HepG2 (cell line): ENCODE measurements around the gene ELOVL6. TPM values are rescaled to one million over a fixed set of nuclear protein-coding genes. Genes with fewer than 3 reads are reported as not detected.

ENCODE experiments used
- ATAC-seq: fragments of 200-7000 bp; cut with Tn5 transposase; 3 replicates; pipeline ENCODE4 v1.9.1; 2020; ENCODE audit warnings: mild to moderate bottlenecking, moderate library complexity
- BruUV-seq: library from RNA; stranded (reverse); fragments of 400-500 nt; replicated peaks from 2 replicates; lab custom pipeline; 2021; lab: Mats Ljungman, UMichigan
- CTCF ChIA-PET: fragments of 300-600 bp; formaldehyde crosslinking; extraction: SDS; loops from one replicate; lab custom pipeline; 2021; ENCODE audit warnings: low total read pairs, inconsistent platforms, low intra/inter-chr PET ratio; lab: Yijun Ruan, JAX
- POLR2A ChIA-PET: fragments of 350-600 bp; sonication (Branson Sonifier 250); formaldehyde crosslinking; loops from one replicate; lab custom pipeline; 2020; ENCODE audit warnings: antibody characterized with exemption, inconsistent platforms; lab: Yijun Ruan, JAX
- DNase-seq: peaks from one replicate; pipeline ENCODE4 v3.0.0-alpha.2; 2015; ENCODE audit warnings: low spot score
- FAIRE-seq: peaks from 3 replicates; lab custom pipeline; 2011; peaks lifted over from hg19 to GRCh38; lab: Jason Lieb, UNC
- H2AFZ ChIP-seq: one replicate; pipeline ENCODE4 v1.6.1; 2011; ENCODE audit warnings: low read length, inconsistent platforms
- H3K27ac ChIP-seq: fragments of 300-600 bp; 3 replicates; pipeline ENCODE4 v1.8.0; 2011; ENCODE audit warnings: mixed run types, mild to moderate bottlenecking, mixed read lengths, low read length, inconsistent platforms; ENCODE audit not compliant: insufficient read depth; ENCODE audit errors: extremely low read length
- H3K27me3 ChIP-seq, 2 experiments: fragments of 200-600 bp in 1 of 2; 2 replicates in 1 of 2; 3 replicates in 1 of 2; pipeline versions ENCODE4 v1.6.0 to v1.8.0; 2011; ENCODE audit warnings: low read length in 2 of 2, mild to moderate bottlenecking in 2 of 2, moderate library complexity in 2 of 2, inconsistent platforms in 1 of 2; ENCODE audit not compliant: insufficient read depth in 2 of 2, control insufficient read depth in 1 of 2
- H3K36me3 ChIP-seq, 2 experiments: fragments of 200-600 bp in 1 of 2; replicated peaks in 1 of 2; 2 replicates in 1 of 2; 3 replicates in 1 of 2; pipeline versions ENCODE4 v1.5.1 to v1.8.0; 2011; ENCODE audit warnings: low read length in 2 of 2, inconsistent platforms in 1 of 2; ENCODE audit not compliant: insufficient read depth in 2 of 2, control insufficient read depth in 1 of 2
- H3K4me1 ChIP-seq: 2 replicates; pipeline ENCODE4 v1.5.1; 2012; ENCODE audit warnings: low read length, inconsistent platforms; ENCODE audit not compliant: insufficient read depth
- H3K4me2 ChIP-seq: 2 replicates; pipeline ENCODE4 v1.6.0; 2011; ENCODE audit warnings: low read depth, low read length, inconsistent platforms
- H3K4me3 ChIP-seq, 3 experiments: fragments of 200-600 bp in 1 of 3; sonication (generic), shearing (Covaris generic) in 1 of 3; replicated peaks in 1 of 3; 2 replicates each; pipeline ENCODE4 v1.5.1; 2011 to 2016; ENCODE audit warnings: low read length in 3 of 3, inconsistent platforms in 2 of 3, low read depth in 2 of 3, mild to moderate bottlenecking in 2 of 3, control low read depth in 1 of 3, mixed read lengths in 1 of 3; ENCODE audit not compliant: insufficient read depth in 1 of 3
- H3K79me2 ChIP-seq: one replicate; pipeline ENCODE4 v1.6.1; 2011; ENCODE audit warnings: low read length, inconsistent platforms; ENCODE audit not compliant: insufficient read depth
- H3K9ac ChIP-seq: 2 replicates; pipeline ENCODE4 v1.6.0; 2011; ENCODE audit warnings: mild to moderate bottlenecking, low read depth, low read length, inconsistent platforms; ENCODE audit not compliant: insufficient read depth
- H3K9me3 ChIP-seq: 2 replicates; pipeline ENCODE4 v1.5.1; 2012; ENCODE audit warnings: mild to moderate bottlenecking, low read length
- H4K20me1 ChIP-seq: 2 replicates; pipeline ENCODE4 v1.6.0; 2011; ENCODE audit warnings: inconsistent platforms, mild to moderate bottlenecking, low read length, moderate library complexity; ENCODE audit not compliant: insufficient read depth
- CBX1 ChIP-seq: IDR thresholded peaks from one replicate; pipeline ENCODE4 v1.6.1; 2016; ENCODE audit warnings: antibody characterized with exemption, low read depth
- HNF1B ChIP-seq: sonication (generic); formaldehyde crosslinking; IDR thresholded peaks from 2 replicates; pipeline ENCODE4 v1.5.1; 2020; ENCODE audit warnings: mild to moderate bottlenecking, moderate library complexity, missing genetic modification reagents
- MEIS1 ChIP-seq: sonication (generic); formaldehyde crosslinking; IDR thresholded peaks from 2 replicates; pipeline ENCODE4 v1.9.0; 2021; ENCODE audit warnings: mild to moderate bottlenecking, missing genetic modification reagents, moderate library complexity, borderline replicate concordance
- NCOA2 ChIP-seq: sonication (generic); formaldehyde crosslinking; IDR thresholded peaks from 2 replicates; pipeline ENCODE4 v1.8.0; 2022; ENCODE audit warnings: inconsistent platforms
- PAWR ChIP-seq: sonication (generic); formaldehyde crosslinking; IDR thresholded peaks from 2 replicates; pipeline ENCODE4 v1.4.0; 2020; ENCODE audit warnings: missing genetic modification reagents, mild to moderate bottlenecking, borderline replicate concordance
- TSC22D2 ChIP-seq: sonication (generic); formaldehyde crosslinking; IDR thresholded peaks from 2 replicates; pipeline ENCODE4 v1.5.1; 2020; ENCODE audit warnings: missing genetic modification reagents, mild to moderate bottlenecking, borderline replicate concordance
- ZBTB39 ChIP-seq: sonication (generic); formaldehyde crosslinking; IDR thresholded peaks from 2 replicates; pipeline ENCODE4 v1.5.0; 2020; ENCODE audit warnings: missing genetic modification reagents
- ZBTB42 ChIP-seq: sonication (generic); formaldehyde crosslinking; IDR thresholded peaks from 2 replicates; pipeline ENCODE4 v1.5.0; 2020; ENCODE audit warnings: mild to moderate bottlenecking, missing genetic modification reagents
- ZFY ChIP-seq: sonication (generic); formaldehyde crosslinking; IDR thresholded peaks from 2 replicates; pipeline ENCODE4 v1.4.0; 2020; ENCODE audit warnings: missing genetic modification reagents
- ZNF142 ChIP-seq: sonication (generic); formaldehyde crosslinking; IDR thresholded peaks from 2 replicates; pipeline ENCODE4 v1.4.0; 2020; ENCODE audit warnings: missing genetic modification reagents
- ZNF619 ChIP-seq: sonication (generic); formaldehyde crosslinking; IDR thresholded peaks from 2 replicates; pipeline ENCODE4 v1.4.0; 2020; ENCODE audit warnings: mild to moderate bottlenecking, missing genetic modification reagents
- ZNF879 ChIP-seq: sonication (generic); formaldehyde crosslinking; IDR thresholded peaks from 2 replicates; pipeline ENCODE4 v1.8.1; 2023; ENCODE audit warnings: missing genetic modification reagents
- WGBS: methylation state at CpG from one replicate; pipeline ENCODE4 v1.1.6; 2017; ENCODE audit warnings: low lambda C conversion rate; 5-methylcytosine and 5-hydroxymethylcytosine counted together
- in situ Hi-C: cut with HindIII; loops from 2 replicates; pipeline ENCODE4 v1.10.0; 2017; ENCODE audit warnings: low pct_unique_long_range_greater_than_20kb; ENCODE audit not compliant: extremely low pct_ligation_motif_present
- intact Hi-C: fragments of 100-400 bp; cut with micrococcal nuclease; formaldehyde crosslinking; loops from one replicate; pipeline ENCODE4 v1.10.0; 2022; ENCODE audit not compliant: unreplicated experiment
- polyA plus RNA-seq, 8 experiments: library from polyadenylated mRNA; depleted of rRNA in 3 of 8; stranded (reverse) in 7 of 8; unstranded in 1 of 8; fragments of >200 nt; fragmentation: Illumina TruSeq in 4 of 8; extraction: Trizol in 4 of 8; gene quantifications; 2 replicates each; pipeline versions ENCODE4 v1.2.1 to v1.2.3, GENCODE V29; 2011 to 2016; ENCODE audit warnings: low read depth in 4 of 8, missing spikeins in 1 of 8, mixed read lengths in 1 of 8; ENCODE audit not compliant: insufficient read depth in 1 of 8
- total RNA-seq, 5 experiments: library from RNA; depleted of rRNA; stranded (reverse); fragments of >200 nt; fragmentation: Illumina TruSeq; extraction: Trizol; gene quantifications; 2 replicates each; pipeline ENCODE4 v1.2.3, GENCODE V29; 2016; ENCODE audit warnings: low read depth in 1 of 5
- TF ChIP-seq, protein P1 (sequence below): sonication (generic); formaldehyde crosslinking; IDR thresholded peaks from 2 replicates; pipeline ENCODE4 v1.4.0; 2020; ENCODE audit warnings: missing genetic modification reagents, mild to moderate bottlenecking, borderline replicate concordance

Gene ELOVL6
- total and polyA plus RNA-seq, 2 of the 13 experiments (the other 11 are each of a cell fraction or from before 2014, with no cell fraction given): 14.1 to 23.2 TPM

DNA sequence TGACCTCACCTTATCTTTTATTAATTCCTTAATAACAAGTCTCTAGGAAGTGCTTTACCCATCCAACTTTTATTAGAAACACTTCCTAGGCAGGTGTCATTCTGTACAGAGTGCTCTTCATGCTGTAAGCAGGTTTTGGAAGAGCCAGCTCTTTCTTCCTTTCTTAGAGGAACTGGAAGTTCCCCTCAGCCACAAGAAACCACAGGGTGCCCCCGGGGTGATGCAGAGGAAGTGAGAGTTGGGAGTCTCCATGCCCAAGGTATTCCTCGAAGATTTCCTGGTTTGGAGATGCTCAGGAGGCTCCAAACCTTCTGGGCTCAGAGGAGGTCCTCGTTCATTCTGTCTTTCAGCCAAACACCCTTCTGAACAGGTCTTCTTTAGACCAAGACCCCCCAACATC lies 201.9 kb downstream of the ELOVL6 start:
- DNase-seq: no peak
- no peaks in the 10 kb centered on the region for H3K27me3 ChIP-seq
- no TSS peak for BruUV-seq
- H2AFZ ChIP-seq: no peak overlapping the region
- no peak overlapping the region for H3K9ac ChIP-seq
- no peaks in the 10 kb centered on the region for H4K20me1 ChIP-seq
- ChIA-PET CTCF (no interaction called here), POLR2A (no interaction called here)
- WGBS: 0% methylated on average over 3 of the region's 3 CpGs
- H3K4me2 ChIP-seq: no peak overlapping the region
- H3K4me3 ChIP-seq: no peak overlapping the region
- ATAC-seq: no peak
- H3K27ac ChIP-seq: no peak overlapping the region
- H3K4me1 ChIP-seq: peaks cover 8% of the 10 kb centered on the region; the same call in 1 of the 2 replicates
- intact Hi-C loops (loop anchor here (5.0 kb wide), 2 partner anchors 1476 to 1646 kb away; no protein-coding TSS in a partner anchor), in situ Hi-C loops (no loop called here)
- H3K36me3 ChIP-seq: no peaks in the 10 kb centered on the region
- H3K79me2 ChIP-seq: no peaks in the 10 kb centered on the region
- no peak for FAIRE-seq
- H3K9me3 ChIP-seq: no peaks in the 10 kb centered on the region
- TF ChIP-seq CBX1: no peak
- TF ChIP-seq ZBTB39: no peak
- no peak for TF ChIP-seq ZNF879
- TF ChIP-seq ZFY (CRISPR knock-in tag): no peak
- no peak for TF ChIP-seq PAWR (CRISPR knock-in tag)
- no peak for TF ChIP-seq ZNF142 (CRISPR knock-in tag)
- no peak for TF ChIP-seq ZNF619
- no peak for TF ChIP-seq TSC22D2 (CRISPR knock-in tag)
- TF ChIP-seq HNF1B: no peak
- TF ChIP-seq MEIS1 (CRISPR knock-in tag): no peak
- no peak for TF ChIP-seq ZBTB42 (CRISPR knock-in tag)
- no peak for TF ChIP-seq NCOA2 (CRISPR knock-in tag)
- TF ChIP-seq, protein P1, sequence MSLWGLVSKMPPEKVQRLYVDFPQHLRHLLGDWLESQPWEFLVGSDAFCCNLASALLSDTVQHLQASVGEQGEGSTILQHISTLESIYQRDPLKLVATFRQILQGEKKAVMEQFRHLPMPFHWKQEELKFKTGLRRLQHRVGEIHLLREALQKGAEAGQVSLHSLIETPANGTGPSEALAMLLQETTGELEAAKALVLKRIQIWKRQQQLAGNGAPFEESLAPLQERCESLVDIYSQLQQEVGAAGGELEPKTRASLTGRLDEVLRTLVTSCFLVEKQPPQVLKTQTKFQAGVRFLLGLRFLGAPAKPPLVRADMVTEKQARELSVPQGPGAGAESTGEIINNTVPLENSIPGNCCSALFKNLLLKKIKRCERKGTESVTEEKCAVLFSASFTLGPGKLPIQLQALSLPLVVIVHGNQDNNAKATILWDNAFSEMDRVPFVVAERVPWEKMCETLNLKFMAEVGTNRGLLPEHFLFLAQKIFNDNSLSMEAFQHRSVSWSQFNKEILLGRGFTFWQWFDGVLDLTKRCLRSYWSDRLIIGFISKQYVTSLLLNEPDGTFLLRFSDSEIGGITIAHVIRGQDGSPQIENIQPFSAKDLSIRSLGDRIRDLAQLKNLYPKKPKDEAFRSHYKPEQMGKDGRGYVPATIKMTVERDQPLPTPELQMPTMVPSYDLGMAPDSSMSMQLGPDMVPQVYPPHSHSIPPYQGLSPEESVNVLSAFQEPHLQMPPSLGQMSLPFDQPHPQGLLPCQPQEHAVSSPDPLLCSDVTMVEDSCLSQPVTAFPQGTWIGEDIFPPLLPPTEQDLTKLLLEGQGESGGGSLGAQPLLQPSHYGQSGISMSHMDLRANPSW (CRISPR knock-in tag): no peak
